Measurements from ENCODE around the gene EVC. TPM values are rescaled to one million over a fixed set of nuclear protein-coding genes. Genes with fewer than 3 reads are reported as not detected.

EVC gene
- total and polyA plus RNA-seq, 2 of the 4 experiments (the other 2 are of a cell fraction): 16.8 to 18.9 TPM

- peak overlapping the region; percentile 76 for H3K18ac ChIP-seq (ENCODE audit: low read depth, low read length)
- no peak for DNase-seq
- H3K27ac ChIP-seq (ENCODE audit: insufficient read depth, low read length): peak overlapping the region; percentile 98; the same call in 1 of the 2 replicates
- peaks cover 13% of the 10 kb centered on the region for H3K4me1 ChIP-seq (ENCODE audit: control insufficient read depth, insufficient read depth, low read length)
- peak overlapping the region; percentile 69 for H2AFZ ChIP-seq (replicated peaks; ENCODE audit: low read length, poor library complexity)
- H3K56ac ChIP-seq (ENCODE audit: extremely low read depth, insufficient read depth, low read length): no peak overlapping the region
- H4K20me1 ChIP-seq (ENCODE audit: insufficient read depth, low read length): no peaks in the 10 kb centered on the region
- peak overlapping the region; percentile 100 for H2AK9ac ChIP-seq (replicated peaks; ENCODE audit: low read depth, low read length, poor library complexity)
- peak overlapping the region; percentile 94 to 100; a peak in 3 of 4 replicates for H4K8ac ChIP-seq (ENCODE audit: low read depth in 2 of 2, low read length in 2 of 2)
- H2BK20ac ChIP-seq (ENCODE audit: low read depth, low read length): peak overlapping the region; percentile 85
- ATAC-seq (ENCODE audit: low read depth): no peak; the same call in 1 of the 2 replicates
- peaks cover 23% of the 10 kb centered on the region for H3K9me1 ChIP-seq (ENCODE audit: insufficient read depth, low read length)
- peaks cover 14 to 46% of the 10 kb centered on the region in 2 experiments; a peak in 3 of 4 replicates for H3K79me1 ChIP-seq (ENCODE audit: low read depth in 1 of 2, low read length in 2 of 2)
- H2BK15ac ChIP-seq (ENCODE audit: low read depth, low read length): no peak overlapping the region
- peak overlapping the region; percentile 100 for H4K91ac ChIP-seq (ENCODE audit: insufficient read depth, low read depth, low read length)
- in situ Hi-C loops (cut with MboI; ENCODE audit: low sequenced_read_pairs): no loop called here
- no peak overlapping the region; the same call in 1 of the 2 replicates for H3K23ac ChIP-seq (ENCODE audit: low read depth, low read length)
- peaks cover 4% of the 10 kb centered on the region; the same call in 1 of the 2 replicates for H3K9me3 ChIP-seq (ENCODE audit: control insufficient read depth, insufficient read depth, low read length)
- ChIA-PET CTCF (no interaction called here), POLR2A (ENCODE audit: unreplicated experiment) (no interaction called here)
- peak overlapping the region; percentile 82 for H4K5ac ChIP-seq (ENCODE audit: low read depth, low read length)
- intact Hi-C loops (cut with micrococcal nuclease): no loop called here
- peak overlapping the region; percentile 100 for H3K4ac ChIP-seq (ENCODE audit: low read depth, low read length)
- peaks cover 28% of the 10 kb centered on the region for H3K36me3 ChIP-seq (ENCODE audit: control insufficient read depth, insufficient read depth, low read length)
- dilution Hi-C loops (cut with HindIII; ENCODE audit: low sequenced_read_pairs, unreplicated experiment): no loop called here
- BruUV-seq (replicated peaks): no TSS peak
- H2AK5ac ChIP-seq (ENCODE audit: low read depth, low read length): peak overlapping the region; percentile 80; the same call in 1 of the 2 replicates
- H2BK5ac ChIP-seq (ENCODE audit: low read depth, low read length, poor library complexity, severe bottlenecking): peak overlapping the region; percentile 100
- no peak overlapping the region for H3K9ac ChIP-seq (ENCODE audit: low read depth, low read length)
- peak overlapping the region; percentile 100 for H3K14ac ChIP-seq (replicated peaks; ENCODE audit: low read depth, low read length)
- no peak overlapping the region for H3K4me3 ChIP-seq (ENCODE audit: insufficient read depth, low read depth, low read length)
- WGBS, 2 experiments (ENCODE audit: extremely low coverage in 2 of 2, insufficient read length in 1 of 2): 83% methylated on average over 6 of the region's 9 CpGs; no CpG with 5 or more reads in 1 of the 2 experiments
- no peaks in the 10 kb centered on the region for H3K27me3 ChIP-seq (ENCODE audit: control insufficient read depth, insufficient read depth, low read length)
- H3K4me2 ChIP-seq (ENCODE audit: low read depth, low read length): no peak overlapping the region
- peak overlapping the region; percentile 99 for H2BK120ac ChIP-seq (ENCODE audit: low read depth, low read length)
- TF ChIP-seq CTCF (conservative IDR thresholded peaks at IDR 0.05; ENCODE audit: low read depth, low read length): no peak
- no peak for TF ChIP-seq RCOR1 (IDR thresholded peaks at IDR 0.05; ENCODE audit: insufficient replicate concordance, low read length)
- no peak for TF ChIP-seq RFX5 (IDR thresholded peaks at IDR 0.05; ENCODE audit: low read depth, low read length)
- no peak for TF ChIP-seq CHD1 (IDR thresholded peaks at IDR 0.05; ENCODE audit: low read depth, low read length)
- no peak for TF ChIP-seq ELK1 (IDR thresholded peaks at IDR 0.05; ENCODE audit: borderline replicate concordance, low read depth, low read length)
- TF ChIP-seq USF2 (IDR thresholded peaks at IDR 0.05; ENCODE audit: low read depth, low read length): no peak
- no peak for TF ChIP-seq RAD21 (IDR thresholded peaks at IDR 0.05; ENCODE audit: low read length)
- no peak for TF ChIP-seq MXI1 (IDR thresholded peaks at IDR 0.05; ENCODE audit: borderline replicate concordance, low read depth, low read length)
- no peak for TF ChIP-seq FOS (IDR thresholded peaks at IDR 0.05; ENCODE audit: low read depth, low read length)
- no peak for TF ChIP-seq MAZ (IDR thresholded peaks at IDR 0.05; ENCODE audit: borderline replicate concordance, low read depth, low read length)
- TF ChIP-seq POLR2A (IDR thresholded peaks at IDR 0.05; ENCODE audit: low read depth, low read length): no peak
- TF ChIP-seq NFE2L2 (IDR thresholded peaks at IDR 0.05; ENCODE audit: low read depth, low read length): no peak
- no peak for TF ChIP-seq SMC3 (IDR thresholded peaks at IDR 0.05; ENCODE audit: low read depth, low read length)
- TF ChIP-seq MAFK (IDR thresholded peaks at IDR 0.05; ENCODE audit: low read depth, low read length): no peak
- no peak for TF ChIP-seq BHLHE40 (IDR thresholded peaks at IDR 0.05; ENCODE audit: low read depth, low read length)
These were observed 61.7 kb downstream of the EVC start for GRCh38 chr4:5772528-5773270.

All from IMR-90 (cell line).